H1 (cell line): ENCODE data around the gene ATOH1.

ENCODE experiments used
- CTCF ChIP-seq, 3 experiments: IDR thresholded peaks; 1 replicate in 2 of 3; 2 replicates in 1 of 3; pipeline versions ENCODE4 v1.5.1 to v1.6.1; 2011; ENCODE audit warnings: low read length in 3 of 3, mild to moderate bottlenecking in 3 of 3, inconsistent platforms in 2 of 3, low read depth in 1 of 3, moderate library complexity in 1 of 3; ENCODE audit not compliant: insufficient read depth in 1 of 3; ENCODE audit errors: control extremely low read depth in 1 of 3
- EP300 ChIP-seq, 2 experiments: IDR thresholded peaks; 1 replicate in 1 of 2; 2 replicates in 1 of 2; pipeline ENCODE4 v1.6.1; 2011 to 2012; ENCODE audit warnings: low read depth in 2 of 2, low read length in 2 of 2, mild to moderate bottlenecking in 2 of 2, borderline replicate concordance in 1 of 2, inconsistent platforms in 1 of 2, moderate library complexity in 1 of 2
- HDAC2 ChIP-seq, 2 experiments: fragments of 300-600 bp in 1 of 2; sonication (generic) in 1 of 2; IDR thresholded peaks; 2 replicates each; pipeline ENCODE4 v1.6.1; 2011 to 2012; ENCODE audit warnings: low read depth in 2 of 2, low read length in 2 of 2, mild to moderate bottlenecking in 2 of 2, moderate library complexity in 2 of 2, borderline replicate concordance in 1 of 2, inconsistent platforms in 1 of 2
- KDM5A ChIP-seq: fragments of 200-600 bp; IDR thresholded peaks from 2 replicates; pipeline ENCODE4 v1.7.1; 2012; ENCODE audit warnings: mild to moderate bottlenecking, low read length, inconsistent platforms, mixed read lengths
- POLR2A ChIP-seq, 2 experiments: IDR thresholded peaks; 1 replicate in 1 of 2; 2 replicates in 1 of 2; pipeline ENCODE4 v1.6.1; 2011; ENCODE audit warnings: low read depth in 2 of 2, low read length in 2 of 2, mild to moderate bottlenecking in 2 of 2; ENCODE audit errors: control extremely low read depth in 1 of 2
- POLR2AphosphoS5 ChIP-seq: IDR thresholded peaks from 2 replicates; pipeline ENCODE4 v1.6.1; 2011; ENCODE audit warnings: low read depth, low read length
- SRF ChIP-seq: IDR thresholded peaks from 2 replicates; pipeline ENCODE4 v1.6.1; 2011; ENCODE audit warnings: mild to moderate bottlenecking, low read depth, low read length, moderate library complexity

- TF ChIP-seq CTCF (IDR thresholded peaks at IDR 0.05; ENCODE audit: control extremely low read depth in 1 of 3, insufficient read depth in 1 of 3, low read depth in 1 of 3, low read length in 3 of 3) (peak in 1 of 3 experiments; percentile 42; a peak in 1 of 4 replicates), POLR2AphosphoS5 (no peak), POLR2A (IDR thresholded peaks at IDR 0.05; ENCODE audit: control extremely low read depth in 1 of 2, low read depth in 2 of 2, low read length in 2 of 2) (no peak), EP300 (IDR thresholded peaks at IDR 0.05; ENCODE audit: borderline replicate concordance in 1 of 2, low read depth in 2 of 2, low read length in 2 of 2) (no peak), SRF (no peak), KDM5A (no peak), HDAC2 (IDR thresholded peaks at IDR 0.05; ENCODE audit: borderline replicate concordance in 1 of 2, low read depth in 2 of 2, low read length in 2 of 2) (no peak)
These were observed 37.1 kb downstream of the ATOH1 start for GRCh38 chr4:93865650-93866049.
